Renal pelvis (tissue), 4 donors: ENCODE results near the gene AEN. TPM values are rescaled to one million over a fixed set of nuclear protein-coding genes. Genes with fewer than 3 reads are reported as not detected.

Source experiments
- DNase-seq: peaks from one replicate; pipeline ENCODE4 v3.0.0-alpha.2; 2013
- polyA plus RNA-seq, 3 donors: library from polyadenylated mRNA; unstranded; fragments of 120-200 nt; gene quantifications; one replicate each; pipeline ENCODE4 v1.2.1, GENCODE V29; 2013; ENCODE audit not compliant: insufficient read length in 3 of 3

AEN gene
- polyA plus RNA-seq, 3 donors, result 5.9 to 7.5 (median 6.8) TPM

DNA sequence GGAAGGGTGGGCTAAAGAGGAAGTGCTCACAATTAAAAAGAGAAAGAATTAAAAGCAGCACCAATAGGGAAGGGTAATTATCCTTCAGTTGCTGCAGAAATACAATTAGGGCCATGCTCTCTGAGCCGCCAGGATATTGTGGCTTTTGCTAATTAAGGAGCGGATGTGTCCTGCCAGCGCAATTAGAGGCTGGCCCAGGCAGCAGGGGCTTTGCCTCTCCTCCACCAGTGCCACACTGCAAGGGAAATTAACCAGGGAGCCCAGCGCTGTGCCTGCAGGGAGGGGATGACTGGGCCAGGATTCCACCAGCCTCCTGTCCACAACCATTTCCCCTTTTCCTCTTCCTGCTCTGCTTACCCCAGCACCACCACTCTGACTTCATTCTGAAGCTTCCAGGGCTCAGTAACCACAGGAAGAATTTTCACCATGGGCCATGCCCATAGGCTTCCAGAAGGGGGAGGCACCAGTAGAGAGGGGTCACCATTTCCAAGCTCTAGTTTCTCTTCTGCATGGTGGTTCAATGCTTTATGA is 10.4 kb upstream of the AEN start:
- no peak for DNase-seq

- no peak for DNase-seq
Observed at GRCh38 chr15:88612186-88612796, 8.8 kb upstream of the AEN start.

DNA sequence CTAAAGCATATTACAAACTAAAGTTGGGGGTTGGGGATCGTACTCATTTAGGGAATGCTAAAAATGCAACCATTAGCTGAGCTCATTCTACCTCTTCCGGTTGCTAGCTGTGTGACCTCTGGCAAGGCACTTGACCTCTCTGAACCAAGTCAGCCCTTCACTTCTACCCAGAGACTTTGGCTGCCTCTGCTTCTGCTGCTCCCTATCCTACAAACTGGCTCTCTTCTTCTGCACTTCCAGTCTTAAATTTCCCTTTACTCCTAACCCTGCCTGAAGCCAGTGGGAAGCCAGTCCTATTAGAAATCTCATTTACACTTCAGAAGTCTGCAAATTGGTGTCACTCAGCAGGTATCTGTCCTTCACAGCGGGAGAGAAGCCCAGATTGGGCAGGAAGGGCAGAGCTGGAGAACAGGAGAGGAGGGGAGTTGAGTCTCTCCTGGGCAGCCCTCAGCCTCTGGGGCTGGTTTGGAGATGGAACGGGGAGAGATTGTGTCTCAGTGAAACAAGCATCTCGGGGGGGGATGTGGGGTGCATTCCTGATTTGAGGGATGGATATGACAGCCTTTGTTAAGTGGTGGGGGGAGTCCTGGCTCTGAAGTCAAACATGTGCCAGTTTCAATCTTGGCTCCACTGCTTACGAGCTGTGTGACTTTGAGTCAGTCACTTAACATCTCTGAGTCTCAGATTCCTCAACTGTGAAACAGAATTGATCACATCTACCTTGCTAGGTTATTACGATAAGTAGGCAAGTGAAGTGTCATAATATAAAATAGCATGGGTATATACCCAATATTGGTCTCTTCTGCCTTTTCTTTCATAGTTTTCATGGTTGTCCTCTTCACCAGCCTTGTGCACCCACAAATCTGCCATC is 7.8 kb upstream of the AEN start:
- no peak for DNase-seq

DNA sequence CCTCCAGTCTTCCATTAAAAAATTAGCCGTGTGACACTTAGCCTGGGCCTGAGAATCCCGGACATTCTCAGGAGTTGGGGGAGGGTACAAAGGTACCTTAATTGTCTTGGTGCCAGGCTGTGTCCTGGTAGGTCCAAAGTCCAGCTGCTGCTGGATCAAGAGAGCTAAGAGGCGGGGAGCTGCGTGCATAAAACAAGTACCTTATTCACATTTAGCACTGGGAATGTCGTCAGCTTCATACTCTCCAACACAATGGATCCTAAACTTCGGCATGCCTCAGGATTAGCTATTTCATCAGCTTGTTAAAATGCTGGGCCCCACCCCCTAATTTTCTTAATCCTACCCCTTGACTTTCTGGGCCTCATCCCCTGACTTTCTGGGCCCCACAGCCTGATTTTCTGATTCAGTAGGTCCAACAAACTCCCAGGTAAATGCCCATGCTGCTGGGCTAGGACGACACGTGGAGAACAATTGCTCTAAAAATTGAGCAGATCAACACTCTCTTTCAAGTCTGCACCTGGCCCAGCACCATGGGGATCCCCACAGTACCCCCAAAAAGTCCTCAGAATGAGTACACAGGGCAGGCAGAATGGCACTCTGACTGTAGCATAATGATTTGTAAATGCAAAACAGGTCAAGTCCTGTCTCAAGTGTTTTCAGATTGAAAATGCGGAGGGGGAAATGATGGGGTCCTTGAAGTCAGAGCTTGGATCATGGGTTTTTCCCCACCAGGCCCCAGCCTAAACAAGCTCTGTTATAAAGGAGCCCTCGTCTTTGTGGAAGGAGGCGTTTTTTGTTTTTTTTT is 5.6 kb upstream of the AEN start:
- DNase-seq, result no peak

GRCh38 chr15:88616240-88616639 is 4.9 kb upstream of the AEN start:
- DNase-seq, result no peak

- no peak for DNase-seq
Observed at GRCh38 chr15:88617031-88617722, 4.0 kb upstream of the AEN start.

GRCh38 chr15:88617790-88618189 is 3.4 kb upstream of the AEN start:
- DNase-seq, result no peak

- no peak for DNase-seq
Observed at GRCh38 chr15:88618686-88619085, 2.5 kb upstream of the AEN start.

- no peak for DNase-seq
Observed at GRCh38 chr15:88619796-88620195, 1.3 kb upstream of the AEN start.

- no peak for DNase-seq
Observed at GRCh38 chr15:88621789-88622604, 857 bp downstream of the AEN start.

DNA sequence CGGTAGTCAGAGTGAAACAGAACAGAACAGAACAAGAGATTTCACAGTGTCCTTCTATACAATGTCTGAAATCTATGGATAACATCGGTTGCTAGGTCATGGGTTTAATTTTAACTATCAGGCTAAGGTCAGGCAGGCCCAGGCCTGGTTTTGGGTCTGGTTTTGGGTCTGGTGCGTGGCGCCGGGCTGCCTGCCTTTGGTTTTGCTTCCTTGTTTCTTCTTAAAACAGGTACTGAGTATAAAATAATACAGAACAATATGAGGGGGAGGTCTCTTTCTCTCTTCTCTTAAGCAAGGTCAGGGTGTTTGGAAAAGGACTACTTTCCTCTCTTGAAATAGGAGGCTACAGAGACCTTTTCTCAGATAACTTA is 1.4 kb downstream of the AEN start:
- no peak for DNase-seq

DNA sequence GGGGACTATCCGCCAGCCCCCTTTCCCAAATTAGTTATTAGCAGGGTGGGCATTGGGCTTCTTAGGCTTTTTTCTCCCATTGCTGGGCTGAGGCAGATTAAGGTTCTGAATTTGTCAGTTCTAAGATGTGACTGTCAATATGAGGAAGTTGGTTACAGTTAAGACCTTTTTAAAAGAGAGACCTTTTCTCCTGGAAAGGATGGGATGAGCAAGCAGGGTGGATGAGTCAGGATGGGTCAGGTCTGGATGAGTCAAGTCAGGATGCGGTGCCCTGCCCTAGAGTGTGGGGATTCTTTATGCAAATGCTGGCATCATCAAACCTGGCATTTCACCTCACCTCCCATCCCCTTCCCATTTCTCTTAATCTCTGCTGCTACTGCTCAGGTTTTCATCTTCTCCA is 1.9 kb downstream of the AEN start:
- no peak for DNase-seq

GRCh38 chr15:88623632-88624031 is 2.5 kb downstream of the AEN start:
- DNase-seq, result no peak

GRCh38 chr15:88624156-88624970 is 3.2 kb downstream of the AEN start:
- peak; percentile 68 for DNase-seq

DNA sequence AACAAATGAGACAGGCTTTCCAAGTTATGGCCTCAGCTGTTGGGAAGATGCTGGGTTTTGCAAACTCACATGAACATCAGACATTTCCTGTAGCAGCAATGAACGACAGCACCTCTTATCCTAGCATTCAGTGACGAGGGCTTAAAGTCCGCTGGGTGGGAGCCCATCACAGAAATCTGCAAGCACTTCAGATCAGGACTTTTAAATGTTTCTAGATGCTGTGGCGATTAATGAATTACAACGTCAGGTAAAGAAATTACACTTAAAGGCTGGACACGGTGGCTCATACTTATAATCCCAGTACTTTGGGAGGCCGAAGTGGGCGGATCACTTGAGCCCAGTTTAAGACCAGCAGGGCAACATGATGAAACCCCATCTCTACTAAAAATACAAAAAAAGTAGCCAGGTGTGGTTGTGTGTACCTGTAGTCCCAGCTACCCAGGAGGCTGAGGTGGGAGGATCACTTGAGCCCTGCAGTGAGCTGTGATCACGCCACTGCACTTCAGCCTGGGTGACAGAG is 3.9 kb downstream of the AEN start:
- no peak for DNase-seq

DNA sequence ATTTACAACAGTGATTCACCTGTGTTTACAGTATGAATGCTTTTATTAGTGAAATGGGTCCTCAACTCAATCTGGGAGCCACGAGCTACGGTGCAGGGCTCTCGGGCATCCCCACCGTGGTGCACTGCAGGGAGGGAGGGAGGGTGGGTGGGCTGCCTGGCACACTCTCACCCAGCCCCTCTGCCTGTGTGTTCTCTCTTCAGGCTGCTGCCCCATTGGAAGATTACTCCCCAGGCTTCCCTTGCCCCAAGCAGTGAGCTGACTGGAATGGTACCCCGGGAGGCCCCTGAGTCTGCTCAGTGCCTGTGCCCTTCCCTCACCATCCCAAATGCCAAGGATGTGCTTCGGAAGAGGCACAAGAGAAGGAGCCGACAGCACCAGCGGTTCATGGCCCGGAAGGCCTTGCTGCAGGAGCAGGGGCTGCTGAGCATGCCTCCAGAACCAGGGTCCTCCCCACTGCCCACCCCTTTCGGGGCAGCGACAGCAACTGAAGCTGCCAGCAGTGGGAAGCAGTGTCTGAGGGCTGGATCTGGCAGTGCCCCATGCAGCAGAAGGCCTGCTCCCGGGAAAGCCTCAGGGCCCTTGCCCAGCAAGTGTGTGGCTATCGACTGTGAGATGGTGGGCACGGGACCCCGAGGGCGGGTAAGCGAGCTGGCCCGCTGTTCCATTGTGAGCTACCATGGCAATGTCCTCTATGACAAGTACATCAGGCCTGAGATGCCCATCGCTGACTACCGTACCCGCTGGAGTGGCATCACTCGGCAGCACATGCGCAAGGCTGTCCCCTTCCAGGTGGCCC is 5.0 kb downstream of the AEN start:
- no peak for DNase-seq

GRCh38 chr15:88627463-88627862 is 6.3 kb downstream of the AEN start:
- DNase-seq, result no peak

- no peak for DNase-seq
Observed at GRCh38 chr15:88628018-88628654, 7.0 kb downstream of the AEN start.
